Mesothelial cell of epicardium (in vitro differentiated cells): ENCODE data around the gene PNPLA7. TPM values are rescaled to one million over a fixed set of nuclear protein-coding genes. Genes with fewer than 3 reads are reported as not detected.

Experiments used
- DNase-seq, 2 experiments: peaks; one replicate each; pipeline ENCODE4 v3.0.0; 2021; ENCODE audit warnings: low spot score in 2 of 2; ENCODE audit not compliant: unreplicated experiment in 2 of 2
- H3K27ac Mint-ChIP-seq: 2 replicates; pipeline ENCODE4 v1.8.0; 2021; ENCODE audit warnings: mixed read lengths
- H3K27me3 Mint-ChIP-seq: 2 replicates; pipeline ENCODE4 v1.8.0; 2021; ENCODE audit warnings: low read depth, mixed read lengths
- H3K36me3 Mint-ChIP-seq: 2 replicates; pipeline ENCODE4 v1.8.0; 2021; ENCODE audit warnings: mixed read lengths
- H3K4me1 Mint-ChIP-seq: 2 replicates; pipeline ENCODE4 v1.8.0; 2021; ENCODE audit warnings: mixed read lengths
- H3K4me3 Mint-ChIP-seq: 2 replicates; pipeline ENCODE4 v1.8.0; 2021; ENCODE audit warnings: mild to moderate bottlenecking, moderate library complexity, mixed read lengths
- H3K9me3 Mint-ChIP-seq: 2 replicates; pipeline ENCODE4 v1.8.0; 2021; ENCODE audit warnings: mixed read lengths
- total RNA-seq: library from RNA; stranded (reverse); gene quantifications from 3 replicates; pipeline ENCODE4 v1.2.1, GENCODE V29; 2021
- TF ChIP-seq, protein P1 (sequence below): fragments of 200-600 bp; sonication (generic); IDR thresholded peaks from one replicate; pipeline ENCODE4 v1.5.0; 2021; ENCODE audit warnings: antibody characterized with exemption; ENCODE audit not compliant: unreplicated experiment

PNPLA7 gene
- total RNA-seq, 1 donor from 2014 or later: 5.7 TPM

DNA sequence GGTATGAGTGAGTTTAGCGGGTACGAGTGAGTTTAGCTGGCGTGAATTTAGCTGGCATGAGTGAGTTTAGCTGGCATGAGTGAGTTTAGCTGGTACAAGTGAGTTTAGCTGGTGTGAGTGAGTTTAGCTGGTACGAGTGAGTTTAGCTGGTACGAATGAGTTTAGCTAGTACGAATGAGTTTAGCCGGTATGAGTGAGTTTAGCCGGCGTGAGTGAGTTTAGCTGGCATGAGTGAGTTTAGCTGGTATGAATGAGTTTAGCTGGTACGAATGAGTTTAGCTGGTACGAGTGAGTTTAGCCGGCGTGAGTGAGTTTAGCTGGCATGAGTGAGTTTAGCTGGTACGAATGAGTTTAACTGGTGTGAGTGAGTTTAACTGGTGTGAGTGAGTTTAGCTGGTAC, 41.0 kb downstream of the PNPLA7 start:
- H3K27me3 Mint-ChIP-seq: no peaks in the 10 kb centered on the region
- H3K36me3 Mint-ChIP-seq: peaks cover 8% of the 10 kb centered on the region
- peaks cover 3% of the 10 kb centered on the region for H3K4me1 Mint-ChIP-seq
- DNase-seq: no peak
- TF ChIP-seq, protein P1, sequence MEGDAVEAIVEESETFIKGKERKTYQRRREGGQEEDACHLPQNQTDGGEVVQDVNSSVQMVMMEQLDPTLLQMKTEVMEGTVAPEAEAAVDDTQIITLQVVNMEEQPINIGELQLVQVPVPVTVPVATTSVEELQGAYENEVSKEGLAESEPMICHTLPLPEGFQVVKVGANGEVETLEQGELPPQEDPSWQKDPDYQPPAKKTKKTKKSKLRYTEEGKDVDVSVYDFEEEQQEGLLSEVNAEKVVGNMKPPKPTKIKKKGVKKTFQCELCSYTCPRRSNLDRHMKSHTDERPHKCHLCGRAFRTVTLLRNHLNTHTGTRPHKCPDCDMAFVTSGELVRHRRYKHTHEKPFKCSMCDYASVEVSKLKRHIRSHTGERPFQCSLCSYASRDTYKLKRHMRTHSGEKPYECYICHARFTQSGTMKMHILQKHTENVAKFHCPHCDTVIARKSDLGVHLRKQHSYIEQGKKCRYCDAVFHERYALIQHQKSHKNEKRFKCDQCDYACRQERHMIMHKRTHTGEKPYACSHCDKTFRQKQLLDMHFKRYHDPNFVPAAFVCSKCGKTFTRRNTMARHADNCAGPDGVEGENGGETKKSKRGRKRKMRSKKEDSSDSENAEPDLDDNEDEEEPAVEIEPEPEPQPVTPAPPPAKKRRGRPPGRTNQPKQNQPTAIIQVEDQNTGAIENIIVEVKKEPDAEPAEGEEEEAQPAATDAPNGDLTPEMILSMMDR: no peak
- peaks cover 18% of the 10 kb centered on the region for H3K9me3 Mint-ChIP-seq
- H3K4me3 Mint-ChIP-seq: no peak overlapping the region
- no peak overlapping the region for H3K27ac Mint-ChIP-seq

DNA sequence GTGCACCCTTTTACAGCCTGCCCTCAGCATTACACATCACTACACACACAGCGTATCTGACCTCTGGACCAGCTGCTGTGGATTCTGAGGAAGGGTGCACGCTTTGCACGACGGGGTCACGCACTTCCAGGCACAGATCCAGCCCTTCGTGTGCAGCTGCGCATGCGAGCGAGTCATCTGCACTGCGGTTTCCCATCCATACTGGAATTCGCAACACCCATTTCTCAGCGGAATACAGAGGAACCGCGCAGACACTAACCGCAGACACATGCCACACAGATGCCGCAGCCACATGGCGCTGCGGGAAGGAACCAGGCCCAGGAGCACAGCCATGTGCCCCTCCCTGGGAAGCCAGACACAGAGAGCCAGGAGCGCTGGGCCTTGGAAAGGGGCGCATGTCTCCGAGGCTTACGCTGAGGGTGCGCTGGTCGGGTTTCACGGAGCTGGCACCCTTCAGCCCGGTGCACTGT, 43.5 kb downstream of the PNPLA7 start:
- no peak overlapping the region for H3K27ac Mint-ChIP-seq

DNA sequence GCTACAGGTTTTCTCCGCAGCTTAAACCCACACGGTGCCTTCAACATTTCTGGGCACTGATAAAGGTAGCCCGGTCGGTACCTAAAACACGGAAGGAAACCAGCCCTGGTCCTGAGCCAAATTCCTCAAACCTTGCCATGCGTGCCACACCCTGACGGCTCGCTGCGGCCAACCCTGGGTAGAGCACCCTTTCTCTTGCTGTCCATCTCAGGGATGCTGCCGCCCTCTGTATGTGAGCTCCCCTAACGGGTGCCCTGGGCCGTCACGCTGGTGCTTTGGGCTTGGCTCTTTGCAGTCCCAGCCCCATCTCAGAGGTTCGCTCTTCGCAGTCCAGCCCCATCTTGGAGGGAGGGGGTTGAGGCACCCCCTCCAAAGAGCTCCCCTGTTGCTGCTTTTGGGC, 43.9 kb downstream of the PNPLA7 start:
- no peak for DNase-seq
- no peak overlapping the region for H3K4me3 Mint-ChIP-seq
- TF ChIP-seq, protein P1: no peak
- H3K4me1 Mint-ChIP-seq: peaks cover 2% of the 10 kb centered on the region
- no peak overlapping the region for H3K27ac Mint-ChIP-seq
- H3K27me3 Mint-ChIP-seq: peaks cover 8% of the 10 kb centered on the region
- peaks cover 10% of the 10 kb centered on the region for H3K36me3 Mint-ChIP-seq
- peaks cover 25% of the 10 kb centered on the region for H3K9me3 Mint-ChIP-seq

More for the DNA sequence above, 43.5 kb downstream of the PNPLA7 start:
- Mint-ChIP-seq H3K36me3 (peaks cover 8% of the 10 kb centered on the region), H3K4me1 (peaks cover 3% of the 10 kb centered on the region), H3K9me3 (peaks cover 25% of the 10 kb centered on the region), H3K27me3 (peaks cover 7% of the 10 kb centered on the region), H3K4me3 (no peak overlapping the region)
- TF ChIP-seq, protein P1: no peak
- no peak for DNase-seq

DNA sequence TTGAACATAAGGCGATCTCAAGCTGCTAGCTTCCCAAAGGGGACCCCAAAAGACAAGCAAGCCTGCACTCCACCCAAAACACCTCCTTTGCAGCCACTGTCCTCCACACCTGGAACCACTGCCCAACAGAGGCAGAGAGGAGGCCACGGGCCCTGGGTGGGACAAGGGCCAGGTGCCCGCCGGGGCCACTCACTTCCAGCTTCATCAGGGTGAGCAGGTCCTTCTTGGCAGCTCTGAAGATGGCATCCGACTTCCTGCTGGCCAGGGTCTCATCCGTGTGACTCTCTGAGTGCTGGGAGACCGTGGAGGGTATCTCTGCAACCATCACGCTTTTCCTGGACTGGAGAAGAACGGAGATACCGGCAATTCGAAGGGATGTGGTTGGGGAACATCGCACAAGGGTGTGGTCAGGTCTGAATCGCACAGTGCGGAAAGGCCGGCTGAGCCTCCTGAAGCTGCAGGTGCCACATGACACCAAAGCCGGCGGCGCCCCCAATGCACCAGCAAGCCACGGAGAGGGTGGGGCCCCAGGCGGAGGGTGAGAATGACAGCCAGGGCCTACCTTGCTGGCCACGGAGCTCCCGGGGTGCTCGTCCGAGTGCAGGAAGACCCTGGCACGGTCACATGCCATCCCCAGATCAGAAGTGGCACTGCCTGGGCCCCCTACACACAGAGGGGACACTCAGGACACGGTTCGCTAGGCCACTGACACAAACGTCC, 44.6 kb downstream of the PNPLA7 start:
- TF ChIP-seq, protein P1: no peak
- DNase-seq: no peak
- no peak overlapping the region for H3K27ac Mint-ChIP-seq
- H3K4me1 Mint-ChIP-seq: peaks cover 2% of the 10 kb centered on the region
- peaks cover 10% of the 10 kb centered on the region for H3K36me3 Mint-ChIP-seq
- H3K4me3 Mint-ChIP-seq: no peak overlapping the region
- H3K9me3 Mint-ChIP-seq: peaks cover 23% of the 10 kb centered on the region
- peaks cover 8% of the 10 kb centered on the region for H3K27me3 Mint-ChIP-seq

DNA sequence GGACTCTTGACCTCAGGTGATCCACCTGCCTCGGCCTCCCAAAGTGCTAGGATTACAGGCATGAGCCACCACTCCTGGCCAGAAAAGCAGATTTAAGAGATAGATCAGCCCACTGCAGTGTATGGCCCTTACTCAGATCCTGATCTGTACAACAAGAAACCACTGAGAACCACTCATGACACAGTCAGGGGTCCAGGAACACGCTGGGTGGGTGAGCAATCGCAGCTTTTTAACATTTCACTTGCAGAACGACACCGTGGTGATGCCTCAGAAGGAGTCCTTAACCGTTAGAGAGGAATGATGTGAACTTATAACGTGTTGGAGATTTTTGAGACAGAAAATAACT, 45.8 kb downstream of the PNPLA7 start:
- peaks cover 8% of the 10 kb centered on the region for H3K27me3 Mint-ChIP-seq
- peaks cover 17% of the 10 kb centered on the region for H3K9me3 Mint-ChIP-seq
- H3K4me3 Mint-ChIP-seq: no peak overlapping the region

More for the DNA sequence above, 45.8 kb downstream of the PNPLA7 start:
- Mint-ChIP-seq H3K27ac (no peak overlapping the region), H3K36me3 (peaks cover 8% of the 10 kb centered on the region), H3K4me1 (peaks cover 2% of the 10 kb centered on the region)
- DNase-seq: no peak
- TF ChIP-seq, protein P1: no peak
